ENCODE data around the gene MAG. TPM values are rescaled to one million over a fixed set of nuclear protein-coding genes. Genes with fewer than 3 reads are reported as not detected.

The MAG gene
- polyA plus RNA-seq, 3 donors: not detected

- H3K36me3 ChIP-seq (replicated peaks in 1 of 2; ENCODE audit: control insufficient read depth in 1 of 2, insufficient read depth in 2 of 2, low read length in 2 of 2): no peaks in the 10 kb centered on the region
- intact Hi-C loops (cut with micrococcal nuclease): no loop called here
- no peaks in the 10 kb centered on the region for H3K36me3 Mint-ChIP-seq
- no peak overlapping the region for H3K27ac ChIP-seq (ENCODE audit: low read depth in 1 of 2, low read length in 2 of 2)
- no peaks in the 10 kb centered on the region for H3K9me3 Mint-ChIP-seq
- peaks cover 16% of the 10 kb centered on the region for H3K4me1 Mint-ChIP-seq
- no peak overlapping the region for H2AFZ ChIP-seq (ENCODE audit: insufficient read depth, low read depth, low read length, poor library complexity, severe bottlenecking)
- peaks cover 0 to 7% of the 10 kb centered on the region in 2 donors for H3K27me3 ChIP-seq (ENCODE audit: control insufficient read depth in 2 of 2, insufficient read depth in 2 of 2, low read length in 2 of 2)
- no peak overlapping the region for H3K4me3 Mint-ChIP-seq
- no peaks in the 10 kb centered on the region for H3K9me3 ChIP-seq (replicated peaks in 1 of 2; ENCODE audit: control insufficient read depth in 1 of 2, insufficient read depth in 1 of 2, low read length in 2 of 2)
- H3K79me2 ChIP-seq (ENCODE audit: insufficient read depth, low read length): no peaks in the 10 kb centered on the region
- H3K27ac Mint-ChIP-seq: no peak overlapping the region
- no peak for TF ChIP-seq CTCF (IDR thresholded peaks at IDR 0.05)
- WGBS (ENCODE audit: insufficient coverage): 88% methylated on average over 6 of the region's 7 CpGs
- no peak for DNase-seq
- peaks cover 5 to 14% (median 14%) of the 10 kb centered on the region in 3 donors for H3K27me3 Mint-ChIP-seq (ENCODE audit: low read depth in 3 of 3)
- peaks cover 12 to 13% of the 10 kb centered on the region in 2 donors for H3K4me1 ChIP-seq (ENCODE audit: control insufficient read depth in 1 of 2, insufficient read depth in 2 of 2, low read length in 2 of 2)
- no peak overlapping the region for H3K9ac ChIP-seq (ENCODE audit: insufficient read depth, low read length, poor library complexity, severe bottlenecking)
- no peak overlapping the region for H3K4me3 ChIP-seq (replicated peaks in 1 of 3; ENCODE audit: low read depth in 2 of 3, low read length in 3 of 3)
- no peak overlapping the region for H3K4me2 ChIP-seq (replicated peaks; ENCODE audit: extremely low read depth, low read length, poor library complexity, severe bottlenecking)
- H4K20me1 ChIP-seq (ENCODE audit: insufficient read depth, low read length): no peaks in the 10 kb centered on the region
Measured at GRCh38 chr19:35296644-35297514, 4.9 kb downstream of the MAG start.

GRCh38 chr19:35297515-35297848, 5.5 kb downstream of the MAG start:
- Histone ChIP-seq H3K9me3 (replicated peaks in 1 of 2; ENCODE audit: control insufficient read depth in 1 of 2, insufficient read depth in 1 of 2, low read length in 2 of 2) (no peaks in the 10 kb centered on the region), H3K4me3 (replicated peaks in 1 of 3; ENCODE audit: low read depth in 2 of 3, low read length in 3 of 3) (no peak overlapping the region), H3K4me2 (replicated peaks; ENCODE audit: extremely low read depth, low read length, poor library complexity, severe bottlenecking) (no peak overlapping the region), H3K27me3 (ENCODE audit: control insufficient read depth in 2 of 2, insufficient read depth in 2 of 2, low read length in 2 of 2) (peaks cover 0 to 7% of the 10 kb centered on the region in 2 donors), H3K79me2 (ENCODE audit: insufficient read depth, low read length) (no peaks in the 10 kb centered on the region), H4K20me1 (ENCODE audit: insufficient read depth, low read length) (no peaks in the 10 kb centered on the region), H2AFZ (ENCODE audit: insufficient read depth, low read depth, low read length, poor library complexity, severe bottlenecking) (no peak overlapping the region), H3K4me1 (ENCODE audit: control insufficient read depth in 1 of 2, insufficient read depth in 2 of 2, low read length in 2 of 2) (peaks cover 12 to 13% of the 10 kb centered on the region in 2 donors), H3K9ac (ENCODE audit: insufficient read depth, low read length, poor library complexity, severe bottlenecking) (no peak overlapping the region), H3K36me3 (replicated peaks in 1 of 2; ENCODE audit: control insufficient read depth in 1 of 2, insufficient read depth in 2 of 2, low read length in 2 of 2) (no peaks in the 10 kb centered on the region), H3K27ac (ENCODE audit: low read depth in 1 of 2, low read length in 2 of 2) (no peak overlapping the region)
- no peak for TF ChIP-seq CTCF (IDR thresholded peaks at IDR 0.05)
- Mint-ChIP-seq H3K4me3 (no peak overlapping the region), H3K27me3 (ENCODE audit: low read depth in 3 of 3) (peaks cover 2 to 14% (median 11%) of the 10 kb centered on the region in 3 donors), H3K27ac (no peak overlapping the region), H3K36me3 (no peaks in the 10 kb centered on the region), H3K9me3 (no peaks in the 10 kb centered on the region), H3K4me1 (peaks cover 16% of the 10 kb centered on the region)
- intact Hi-C loops (cut with micrococcal nuclease): no loop called here
- DNase-seq: no peak
- WGBS (ENCODE audit: insufficient coverage): 98% methylated on average over 3 of the region's 3 CpGs

Data from CD14-positive monocyte (primary cell).